WTC11 (cell line): ENCODE results near the gene EGFL8. TPM values are rescaled to one million over a fixed set of nuclear protein-coding genes. Genes with fewer than 3 reads are reported as not detected.

Experiments
- ATAC-seq: fragments of 200-7000 bp; cut with Tn5 transposase; 2 replicates; pipeline ENCODE4 v1.10.0; 2021; ENCODE audit warnings: mild to moderate bottlenecking, moderate library complexity
- CTCF ChIA-PET: fragments of 300-600 bp; sonication (Branson Sonifier 250); formaldehyde crosslinking; loops from one replicate; lab custom pipeline; 2021; ENCODE audit warnings: antibody characterized with exemption; lab: Charles Lee
- POLR2A ChIA-PET: fragments of 350-600 bp; sonication (Branson Sonifier 250); formaldehyde crosslinking; loops from one replicate; lab custom pipeline; 2021; ENCODE audit warnings: antibody characterized with exemption; lab: Charles Lee
- DNase-seq: peaks from one replicate; pipeline ENCODE4 v3.0.0; 2021; ENCODE audit warnings: low spot score
- H3K27ac Mint-ChIP-seq: 2 replicates; pipeline ENCODE4 v1.8.0; 2021; ENCODE audit warnings: mixed read lengths
- H3K27me3 Mint-ChIP-seq: 2 replicates; pipeline ENCODE4 v1.8.0; 2021; ENCODE audit warnings: low read depth, mild to moderate bottlenecking, moderate library complexity, mixed read lengths
- H3K36me3 Mint-ChIP-seq: 2 replicates; pipeline ENCODE4 v1.8.0; 2021; ENCODE audit warnings: mixed read lengths
- H3K4me1 Mint-ChIP-seq: 2 replicates; pipeline ENCODE4 v1.8.0; 2022; ENCODE audit warnings: mixed read lengths
- H3K4me3 Mint-ChIP-seq: 2 replicates; pipeline ENCODE4 v1.8.0; 2021; ENCODE audit warnings: mild to moderate bottlenecking, moderate library complexity, mixed read lengths
- H3K9me3 Mint-ChIP-seq: 2 replicates; pipeline ENCODE4 v1.8.0; 2021; ENCODE audit warnings: mixed read lengths
- GABPB1 ChIP-seq: sonication (generic); formaldehyde crosslinking; IDR thresholded peaks from 2 replicates; pipeline ENCODE4 v1.8.1; 2023; ENCODE audit warnings: mild to moderate bottlenecking, missing genetic modification reagents
- NR1H2 ChIP-seq: sonication (generic); formaldehyde crosslinking; IDR thresholded peaks from 2 replicates; pipeline ENCODE4 v1.9.0; 2021; ENCODE audit warnings: mild to moderate bottlenecking, moderate library complexity, missing genetic modification reagents
- OVOL2 ChIP-seq: fragments of 250-450 bp; sonication (Bioruptor Pico); IDR thresholded peaks from 2 replicates; pipeline ENCODE4 v1.9.0; 2021; ENCODE audit warnings: mild to moderate bottlenecking, borderline replicate concordance
- PRRX2 ChIP-seq: fragments of 250-450 bp; sonication (Bioruptor Pico); IDR thresholded peaks from 2 replicates; pipeline ENCODE4 v1.8.0; 2021; ENCODE audit warnings: mild to moderate bottlenecking
- RELA ChIP-seq: sonication (generic); formaldehyde crosslinking; IDR thresholded peaks from 2 replicates; pipeline ENCODE4 v1.8.1; 2022; ENCODE audit warnings: missing genetic modification reagents, mild to moderate bottlenecking, borderline replicate concordance
- ZNF121 ChIP-seq: sonication (generic); formaldehyde crosslinking; IDR thresholded peaks from 2 replicates; pipeline ENCODE4 v1.8.0; 2023; ENCODE audit warnings: missing genetic modification reagents
- ZNF232 ChIP-seq: sonication (generic); formaldehyde crosslinking; IDR thresholded peaks from 2 replicates; pipeline ENCODE4 v1.8.0; 2022; ENCODE audit warnings: mild to moderate bottlenecking, missing genetic modification reagents
- ZNF317 ChIP-seq: sonication (generic); formaldehyde crosslinking; IDR thresholded peaks from 2 replicates; pipeline ENCODE4 v1.8.1; 2023; ENCODE audit warnings: low read depth, mild to moderate bottlenecking, moderate library complexity, missing genetic modification reagents, borderline replicate concordance
- total RNA-seq: library from RNA; stranded (reverse); gene quantifications from 3 replicates; pipeline ENCODE4 v1.2.3, GENCODE V29; 2021
- TF ChIP-seq, protein P1 (sequence below): sonication (generic); formaldehyde crosslinking; IDR thresholded peaks from 2 replicates; pipeline ENCODE4 v1.8.1; 2023; ENCODE audit warnings: mild to moderate bottlenecking, missing genetic modification reagents
- TF ChIP-seq, protein P2 (sequence below): fragments of 200-600 bp; IDR thresholded peaks from 2 replicates; pipeline ENCODE4 v1.8.0; 2022; ENCODE audit warnings: antibody characterized with exemption
- TF ChIP-seq, protein P3 (sequence below): fragments of 250-450 bp; sonication (Bioruptor Pico); IDR thresholded peaks from 2 replicates; pipeline ENCODE4 v1.8.0; 2021; ENCODE audit warnings: mild to moderate bottlenecking
- TF ChIP-seq, protein P4 (sequence below): sonication (generic); formaldehyde crosslinking; conservative IDR thresholded peaks from 2 replicates; pipeline ENCODE4 v1.8.1; 2023; ENCODE audit warnings: mild to moderate bottlenecking, low read depth, missing genetic modification reagents, moderate library complexity
- TF ChIP-seq, protein P5 (sequence below): sonication (generic); formaldehyde crosslinking; IDR thresholded peaks from 2 replicates; pipeline ENCODE4 v1.8.0; 2022; ENCODE audit warnings: mild to moderate bottlenecking, missing genetic modification reagents
- TF ChIP-seq, protein P6 (sequence below): fragments of 250-450 bp; sonication (Bioruptor Pico); IDR thresholded peaks from 2 replicates; pipeline ENCODE4 v1.9.0; 2021; ENCODE audit warnings: mild to moderate bottlenecking
- TF ChIP-seq, protein P7 (sequence below): sonication (generic); formaldehyde crosslinking; IDR thresholded peaks from 2 replicates; pipeline ENCODE4 v1.8.0; 2022; ENCODE audit warnings: mild to moderate bottlenecking, missing genetic modification reagents

EGFL8 gene
- total RNA-seq, 1 experiment from 2014 or later, result 17.5 TPM

DNA sequence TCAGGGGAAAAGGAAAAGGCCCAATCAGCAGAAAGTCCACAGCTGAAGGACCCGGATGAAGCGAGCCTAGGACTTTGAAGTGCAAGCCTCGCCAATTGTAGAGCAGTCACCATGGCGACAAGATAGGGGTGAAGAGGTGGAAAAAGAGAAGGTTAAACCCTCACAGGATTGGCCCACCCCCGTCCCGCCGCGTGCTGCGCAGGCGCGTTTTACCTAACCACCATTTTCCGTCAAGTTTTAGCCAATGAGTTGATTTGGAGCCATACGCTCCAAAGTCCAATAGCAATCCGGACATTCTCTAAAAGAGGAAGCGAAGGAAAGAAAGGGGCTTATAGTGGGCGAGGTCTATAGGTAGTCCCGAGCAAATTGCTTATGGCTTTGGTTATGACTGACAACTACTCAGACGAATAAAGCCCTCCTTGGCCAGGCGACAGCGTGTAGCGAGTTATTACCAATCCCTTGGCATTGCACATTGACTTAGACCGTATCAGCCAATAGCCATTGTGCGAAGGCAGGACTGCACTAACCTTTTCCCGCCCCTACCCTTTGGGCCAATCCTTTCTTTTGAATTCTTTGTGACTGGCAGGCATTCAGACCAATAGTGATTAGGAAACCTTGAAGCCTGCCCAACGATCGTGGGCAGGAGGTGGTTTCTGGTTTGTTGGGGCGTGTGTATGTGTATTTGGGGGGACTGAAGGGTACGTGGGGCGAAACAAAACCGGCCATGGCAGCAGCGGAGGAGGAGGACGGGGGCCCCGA lies 13.6 kb downstream of the EGFL8 start, which contains the start of gene RNF5 (continued):
- TF ChIP-seq, protein P1, sequence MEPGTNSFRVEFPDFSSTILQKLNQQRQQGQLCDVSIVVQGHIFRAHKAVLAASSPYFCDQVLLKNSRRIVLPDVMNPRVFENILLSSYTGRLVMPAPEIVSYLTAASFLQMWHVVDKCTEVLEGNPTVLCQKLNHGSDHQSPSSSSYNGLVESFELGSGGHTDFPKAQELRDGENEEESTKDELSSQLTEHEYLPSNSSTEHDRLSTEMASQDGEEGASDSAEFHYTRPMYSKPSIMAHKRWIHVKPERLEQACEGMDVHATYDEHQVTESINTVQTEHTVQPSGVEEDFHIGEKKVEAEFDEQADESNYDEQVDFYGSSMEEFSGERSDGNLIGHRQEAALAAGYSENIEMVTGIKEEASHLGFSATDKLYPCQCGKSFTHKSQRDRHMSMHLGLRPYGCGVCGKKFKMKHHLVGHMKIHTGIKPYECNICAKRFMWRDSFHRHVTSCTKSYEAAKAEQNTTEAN (CRISPR knock-in tag), result no peak
- TF ChIP-seq RELA (CRISPR knock-in tag) (no peak), NR1H2 (CRISPR knock-in tag) (no peak), ZNF121 (CRISPR knock-in tag) (no peak), ZNF317 (CRISPR knock-in tag) (no peak), GABPB1 (CRISPR knock-in tag) (0 out of 2 replicates have a peak, but pooled peaks have one; percentile 29), PRRX2 (CRISPR knock-in tag) (no peak)
- TF ChIP-seq, protein P2, sequence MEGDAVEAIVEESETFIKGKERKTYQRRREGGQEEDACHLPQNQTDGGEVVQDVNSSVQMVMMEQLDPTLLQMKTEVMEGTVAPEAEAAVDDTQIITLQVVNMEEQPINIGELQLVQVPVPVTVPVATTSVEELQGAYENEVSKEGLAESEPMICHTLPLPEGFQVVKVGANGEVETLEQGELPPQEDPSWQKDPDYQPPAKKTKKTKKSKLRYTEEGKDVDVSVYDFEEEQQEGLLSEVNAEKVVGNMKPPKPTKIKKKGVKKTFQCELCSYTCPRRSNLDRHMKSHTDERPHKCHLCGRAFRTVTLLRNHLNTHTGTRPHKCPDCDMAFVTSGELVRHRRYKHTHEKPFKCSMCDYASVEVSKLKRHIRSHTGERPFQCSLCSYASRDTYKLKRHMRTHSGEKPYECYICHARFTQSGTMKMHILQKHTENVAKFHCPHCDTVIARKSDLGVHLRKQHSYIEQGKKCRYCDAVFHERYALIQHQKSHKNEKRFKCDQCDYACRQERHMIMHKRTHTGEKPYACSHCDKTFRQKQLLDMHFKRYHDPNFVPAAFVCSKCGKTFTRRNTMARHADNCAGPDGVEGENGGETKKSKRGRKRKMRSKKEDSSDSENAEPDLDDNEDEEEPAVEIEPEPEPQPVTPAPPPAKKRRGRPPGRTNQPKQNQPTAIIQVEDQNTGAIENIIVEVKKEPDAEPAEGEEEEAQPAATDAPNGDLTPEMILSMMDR, result no peak

DNA sequence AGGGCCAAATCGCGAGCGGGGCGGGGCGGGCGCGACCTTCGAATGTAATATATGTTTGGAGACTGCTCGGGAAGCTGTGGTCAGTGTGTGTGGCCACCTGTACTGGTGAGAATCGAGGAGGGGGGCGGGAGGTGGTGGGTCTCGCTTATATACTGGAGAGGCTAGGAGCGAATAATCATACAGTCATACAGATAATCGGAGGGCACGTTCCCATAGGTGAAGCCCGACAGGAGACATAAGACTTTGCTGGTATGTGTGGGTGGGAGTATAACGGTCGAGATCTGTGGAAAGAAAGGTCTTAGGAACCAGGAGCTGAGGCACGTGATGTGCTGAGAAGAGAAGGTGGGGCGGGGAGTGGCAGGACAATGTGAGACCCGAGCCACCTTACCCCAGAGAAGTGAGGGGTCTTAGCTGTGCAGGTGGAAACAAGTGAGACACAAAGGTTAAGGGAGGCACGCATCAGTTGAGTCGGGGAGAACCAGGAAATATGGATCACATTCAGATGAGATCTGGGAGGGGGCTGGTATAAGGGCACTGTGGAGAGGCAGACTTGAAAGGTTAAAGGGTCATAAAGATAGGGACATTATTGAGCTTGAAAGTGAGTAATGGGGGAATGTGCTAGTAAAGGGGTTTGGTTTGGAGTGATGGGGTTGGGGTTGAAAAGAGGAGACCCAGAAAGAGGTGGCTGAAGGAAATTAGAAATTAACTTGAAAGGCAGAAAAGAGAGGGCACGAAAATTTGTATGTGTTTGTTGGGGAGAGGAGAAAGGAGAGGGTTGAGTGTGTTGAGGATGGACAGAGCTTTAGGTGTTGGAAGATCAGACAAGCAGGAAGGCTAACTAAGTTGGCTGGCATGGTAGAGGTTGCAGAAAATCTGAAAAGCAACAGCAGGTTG lies 14.4 kb downstream of the EGFL8 start:
- peak overlapping the region; percentile 98 for H3K27ac Mint-ChIP-seq
- H3K4me3 Mint-ChIP-seq, result peak overlapping the region; percentile 82
- H3K4me1 Mint-ChIP-seq, result peaks cover 32% of the 10 kb centered on the region
- no peak for DNase-seq
- no peaks in the 10 kb centered on the region for H3K27me3 Mint-ChIP-seq
- POLR2A ChIA-PET, result interaction anchor here (3.7 kb wide), 1 partner anchor 16 kb away, joined by 25 read pairs; no protein-coding TSS in a partner anchor
- CTCF ChIA-PET, result interaction anchor here (0.5 to 1.3 kb wide), 3 partner anchors 10 to 64 kb away, joined by 4 to 6 read pairs (median 4); no protein-coding TSS in a partner anchor
- TF ChIP-seq OVOL2 (CRISPR knock-in tag) (no peak), ZNF232 (no peak), ZNF317 (CRISPR knock-in tag) (no peak)
- TF ChIP-seq, protein P3, sequence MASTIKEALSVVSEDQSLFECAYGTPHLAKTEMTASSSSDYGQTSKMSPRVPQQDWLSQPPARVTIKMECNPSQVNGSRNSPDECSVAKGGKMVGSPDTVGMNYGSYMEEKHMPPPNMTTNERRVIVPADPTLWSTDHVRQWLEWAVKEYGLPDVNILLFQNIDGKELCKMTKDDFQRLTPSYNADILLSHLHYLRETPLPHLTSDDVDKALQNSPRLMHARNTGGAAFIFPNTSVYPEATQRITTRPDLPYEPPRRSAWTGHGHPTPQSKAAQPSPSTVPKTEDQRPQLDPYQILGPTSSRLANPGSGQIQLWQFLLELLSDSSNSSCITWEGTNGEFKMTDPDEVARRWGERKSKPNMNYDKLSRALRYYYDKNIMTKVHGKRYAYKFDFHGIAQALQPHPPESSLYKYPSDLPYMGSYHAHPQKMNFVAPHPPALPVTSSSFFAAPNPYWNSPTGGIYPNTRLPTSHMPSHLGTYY (CRISPR knock-in tag), result no peak
- TF ChIP-seq, protein P4, sequence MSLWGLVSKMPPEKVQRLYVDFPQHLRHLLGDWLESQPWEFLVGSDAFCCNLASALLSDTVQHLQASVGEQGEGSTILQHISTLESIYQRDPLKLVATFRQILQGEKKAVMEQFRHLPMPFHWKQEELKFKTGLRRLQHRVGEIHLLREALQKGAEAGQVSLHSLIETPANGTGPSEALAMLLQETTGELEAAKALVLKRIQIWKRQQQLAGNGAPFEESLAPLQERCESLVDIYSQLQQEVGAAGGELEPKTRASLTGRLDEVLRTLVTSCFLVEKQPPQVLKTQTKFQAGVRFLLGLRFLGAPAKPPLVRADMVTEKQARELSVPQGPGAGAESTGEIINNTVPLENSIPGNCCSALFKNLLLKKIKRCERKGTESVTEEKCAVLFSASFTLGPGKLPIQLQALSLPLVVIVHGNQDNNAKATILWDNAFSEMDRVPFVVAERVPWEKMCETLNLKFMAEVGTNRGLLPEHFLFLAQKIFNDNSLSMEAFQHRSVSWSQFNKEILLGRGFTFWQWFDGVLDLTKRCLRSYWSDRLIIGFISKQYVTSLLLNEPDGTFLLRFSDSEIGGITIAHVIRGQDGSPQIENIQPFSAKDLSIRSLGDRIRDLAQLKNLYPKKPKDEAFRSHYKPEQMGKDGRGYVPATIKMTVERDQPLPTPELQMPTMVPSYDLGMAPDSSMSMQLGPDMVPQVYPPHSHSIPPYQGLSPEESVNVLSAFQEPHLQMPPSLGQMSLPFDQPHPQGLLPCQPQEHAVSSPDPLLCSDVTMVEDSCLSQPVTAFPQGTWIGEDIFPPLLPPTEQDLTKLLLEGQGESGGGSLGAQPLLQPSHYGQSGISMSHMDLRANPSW (CRISPR knock-in tag), result no peak
- TF ChIP-seq, protein P5, sequence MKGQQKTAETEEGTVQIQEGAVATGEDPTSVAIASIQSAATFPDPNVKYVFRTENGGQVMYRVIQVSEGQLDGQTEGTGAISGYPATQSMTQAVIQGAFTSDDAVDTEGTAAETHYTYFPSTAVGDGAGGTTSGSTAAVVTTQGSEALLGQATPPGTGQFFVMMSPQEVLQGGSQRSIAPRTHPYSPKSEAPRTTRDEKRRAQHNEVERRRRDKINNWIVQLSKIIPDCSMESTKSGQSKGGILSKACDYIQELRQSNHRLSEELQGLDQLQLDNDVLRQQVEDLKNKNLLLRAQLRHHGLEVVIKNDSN (CRISPR knock-in tag), result peak; percentile 66
- TF ChIP-seq, protein P6, sequence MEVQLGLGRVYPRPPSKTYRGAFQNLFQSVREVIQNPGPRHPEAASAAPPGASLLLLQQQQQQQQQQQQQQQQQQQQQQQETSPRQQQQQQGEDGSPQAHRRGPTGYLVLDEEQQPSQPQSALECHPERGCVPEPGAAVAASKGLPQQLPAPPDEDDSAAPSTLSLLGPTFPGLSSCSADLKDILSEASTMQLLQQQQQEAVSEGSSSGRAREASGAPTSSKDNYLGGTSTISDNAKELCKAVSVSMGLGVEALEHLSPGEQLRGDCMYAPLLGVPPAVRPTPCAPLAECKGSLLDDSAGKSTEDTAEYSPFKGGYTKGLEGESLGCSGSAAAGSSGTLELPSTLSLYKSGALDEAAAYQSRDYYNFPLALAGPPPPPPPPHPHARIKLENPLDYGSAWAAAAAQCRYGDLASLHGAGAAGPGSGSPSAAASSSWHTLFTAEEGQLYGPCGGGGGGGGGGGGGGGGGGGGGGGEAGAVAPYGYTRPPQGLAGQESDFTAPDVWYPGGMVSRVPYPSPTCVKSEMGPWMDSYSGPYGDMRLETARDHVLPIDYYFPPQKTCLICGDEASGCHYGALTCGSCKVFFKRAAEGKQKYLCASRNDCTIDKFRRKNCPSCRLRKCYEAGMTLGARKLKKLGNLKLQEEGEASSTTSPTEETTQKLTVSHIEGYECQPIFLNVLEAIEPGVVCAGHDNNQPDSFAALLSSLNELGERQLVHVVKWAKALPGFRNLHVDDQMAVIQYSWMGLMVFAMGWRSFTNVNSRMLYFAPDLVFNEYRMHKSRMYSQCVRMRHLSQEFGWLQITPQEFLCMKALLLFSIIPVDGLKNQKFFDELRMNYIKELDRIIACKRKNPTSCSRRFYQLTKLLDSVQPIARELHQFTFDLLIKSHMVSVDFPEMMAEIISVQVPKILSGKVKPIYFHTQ (CRISPR knock-in tag), result no peak
- TF ChIP-seq, protein P7, sequence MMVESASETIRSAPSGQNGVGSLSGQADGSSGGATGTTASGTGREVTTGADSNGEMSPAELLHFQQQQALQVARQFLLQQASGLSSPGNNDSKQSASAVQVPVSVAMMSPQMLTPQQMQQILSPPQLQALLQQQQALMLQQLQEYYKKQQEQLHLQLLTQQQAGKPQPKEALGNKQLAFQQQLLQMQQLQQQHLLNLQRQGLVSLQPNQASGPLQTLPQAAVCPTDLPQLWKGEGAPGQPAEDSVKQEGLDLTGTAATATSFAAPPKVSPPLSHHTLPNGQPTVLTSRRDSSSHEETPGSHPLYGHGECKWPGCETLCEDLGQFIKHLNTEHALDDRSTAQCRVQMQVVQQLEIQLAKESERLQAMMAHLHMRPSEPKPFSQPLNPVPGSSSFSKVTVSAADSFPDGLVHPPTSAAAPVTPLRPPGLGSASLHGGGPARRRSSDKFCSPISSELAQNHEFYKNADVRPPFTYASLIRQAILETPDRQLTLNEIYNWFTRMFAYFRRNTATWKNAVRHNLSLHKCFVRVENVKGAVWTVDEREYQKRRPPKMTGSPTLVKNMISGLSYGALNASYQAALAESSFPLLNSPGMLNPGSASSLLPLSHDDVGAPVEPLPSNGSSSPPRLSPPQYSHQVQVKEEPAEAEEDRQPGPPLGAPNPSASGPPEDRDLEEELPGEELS, result 0 out of 2 replicates have a peak, but pooled peaks have one; percentile 6
- ATAC-seq, result no peak
- peaks cover 23% of the 10 kb centered on the region for H3K36me3 Mint-ChIP-seq
- no peaks in the 10 kb centered on the region for H3K9me3 Mint-ChIP-seq
